ENCODE results near the gene CLCNKB. TPM values are rescaled to one million over a fixed set of nuclear protein-coding genes. Genes with fewer than 3 reads are reported as not detected.
"Not testable (repeated sequence)": the region's sequence is repeated elsewhere in the genome, so short reads cannot be mapped to it uniquely, and the experiment has no call there.

CLCNKB gene
- polyA plus RNA-seq, 4 donors = 41.6 to 77.0 (median 57.5) TPM

GRCh38 chr1:16055613-16056520 lies 12.3 kb downstream of the CLCNKB start:
- peak; percentile 76 to 83 (median 76) for DNase-seq (ENCODE audit: low read depth in 4 of 4, low spot score in 3 of 4)

GRCh38 chr1:16056521-16056912 lies 12.9 kb downstream of the CLCNKB start:
- not testable (repeated sequence) for DNase-seq (ENCODE audit: low read depth in 4 of 4, low spot score in 3 of 4)

GRCh38 chr1:16057314-16057915 lies 13.8 kb downstream of the CLCNKB start:
- DNase-seq (ENCODE audit: low read depth in 4 of 4, low spot score in 3 of 4) = not testable (repeated sequence)

- not testable (repeated sequence) for DNase-seq (ENCODE audit: low read depth in 4 of 4, low spot score in 3 of 4)
These were observed 15.0 kb downstream of the CLCNKB start for GRCh38 chr1:16058394-16059120.

GRCh38 chr1:16061266-16061665 lies 17.7 kb downstream of the CLCNKB start:
- DNase-seq (ENCODE audit: low read depth in 4 of 4, low spot score in 3 of 4) = no peak

- DNase-seq (ENCODE audit: low read depth in 4 of 4, low spot score in 3 of 4) = not testable (repeated sequence)
These were observed 18.6 kb downstream of the CLCNKB start for GRCh38 chr1:16061989-16062686.

GRCh38 chr1:16062687-16063075 lies 19.1 kb downstream of the CLCNKB start:
- not testable (repeated sequence) for DNase-seq (ENCODE audit: low read depth in 4 of 4, low spot score in 3 of 4)

GRCh38 chr1:16063226-16063829 lies 19.7 kb downstream of the CLCNKB start:
- no peak for DNase-seq (ENCODE audit: low read depth in 4 of 4, low spot score in 3 of 4)

GRCh38 chr1:16063921-16064320 lies 20.3 kb downstream of the CLCNKB start:
- DNase-seq (ENCODE audit: low read depth in 4 of 4, low spot score in 3 of 4) = no peak

GRCh38 chr1:16064536-16065268 lies 21.1 kb downstream of the CLCNKB start:
- DNase-seq (ENCODE audit: low read depth in 4 of 4, low spot score in 3 of 4) = no peak

- DNase-seq (ENCODE audit: low read depth in 4 of 4, low spot score in 3 of 4) = no peak
These were observed 21.6 kb downstream of the CLCNKB start for GRCh38 chr1:16065269-16065576.

- DNase-seq (ENCODE audit: low read depth in 4 of 4, low spot score in 3 of 4) = no peak
These were observed 22.7 kb downstream of the CLCNKB start for GRCh38 chr1:16066245-16066644.

GRCh38 chr1:16067127-16067768 lies 23.7 kb downstream of the CLCNKB start:
- no peak for DNase-seq (ENCODE audit: low read depth in 4 of 4, low spot score in 3 of 4)

GRCh38 chr1:16067933-16068332 lies 24.4 kb downstream of the CLCNKB start:
- no peak for DNase-seq (ENCODE audit: low read depth in 4 of 4, low spot score in 3 of 4)

- no peak for DNase-seq (ENCODE audit: low read depth in 4 of 4, low spot score in 3 of 4)
These were observed 25.0 kb downstream of the CLCNKB start for GRCh38 chr1:16068356-16069270.

- DNase-seq (ENCODE audit: low read depth in 4 of 4, low spot score in 3 of 4) = no peak
These were observed 27.2 kb downstream of the CLCNKB start for GRCh38 chr1:16070640-16071355.

GRCh38 chr1:16071614-16072013 lies 28.0 kb downstream of the CLCNKB start:
- DNase-seq (ENCODE audit: low read depth in 4 of 4, low spot score in 3 of 4) = no peak

GRCh38 chr1:16072095-16072494 lies 28.5 kb downstream of the CLCNKB start:
- no peak for DNase-seq (ENCODE audit: low read depth in 4 of 4, low spot score in 3 of 4)

All from right renal pelvis (tissue), 4 donors.